GM19468 (cell line): ENCODE results near the gene MRPS10.
"Not testable (repeated sequence)": the region's sequence is repeated elsewhere in the genome, so short reads cannot be mapped to it uniquely, and the experiment has no call there.

Experiments
- ATAC-seq: cut with Tn5 transposase; IDR thresholded peaks from one replicate; pipeline ENCODE4 v1.9.1; 2021; ENCODE audit warnings: mild to moderate bottlenecking, moderate library complexity, moderate number of reproducible peaks; ENCODE audit not compliant: unreplicated experiment; ENCODE audit errors: extremely low read depth

Gene MRPS10

GRCh38 chr6:42216495-42216894, 1.2 kb downstream of the MRPS10 start:
- not testable (repeated sequence) for ATAC-seq

- no peak for ATAC-seq
These were observed 5.2 kb downstream of the MRPS10 start for GRCh38 chr6:42212442-42212841.

GRCh38 chr6:42211726-42212125, 5.9 kb downstream of the MRPS10 start:
- no peak for ATAC-seq

GRCh38 chr6:42210551-42210950, 7.1 kb downstream of the MRPS10 start:
- ATAC-seq = no peak

- ATAC-seq = not testable (repeated sequence)
These were observed 10.1 kb downstream of the MRPS10 start for GRCh38 chr6:42207559-42207958.

- no peak for ATAC-seq
These were observed 12.8 kb downstream of the MRPS10 start for GRCh38 chr6:42204768-42205282.

- no peak for ATAC-seq
These were observed 14.5 kb downstream of the MRPS10 start for GRCh38 chr6:42203183-42203582.

GRCh38 chr6:42202131-42202915, 15.3 kb downstream of the MRPS10 start:
- ATAC-seq = not testable (repeated sequence)

GRCh38 chr6:42201382-42201781, 16.3 kb downstream of the MRPS10 start:
- no peak for ATAC-seq

- ATAC-seq = no peak
These were observed 17.6 kb downstream of the MRPS10 start for GRCh38 chr6:42200035-42200434.

GRCh38 chr6:42199106-42199981, 18.3 kb downstream of the MRPS10 start:
- no peak for ATAC-seq

- ATAC-seq = no peak
These were observed 19.9 kb downstream of the MRPS10 start for GRCh38 chr6:42197555-42198362.

GRCh38 chr6:42195415-42195814, 22.2 kb downstream of the MRPS10 start:
- no peak for ATAC-seq

- no peak for ATAC-seq
These were observed 23.6 kb downstream of the MRPS10 start for GRCh38 chr6:42194056-42194455.

- ATAC-seq = no peak
These were observed 24.2 kb downstream of the MRPS10 start for GRCh38 chr6:42193491-42193894.

- ATAC-seq = not testable (repeated sequence)
These were observed 25.3 kb downstream of the MRPS10 start for GRCh38 chr6:42192385-42192784.

GRCh38 chr6:42190554-42191183, 27.0 kb downstream of the MRPS10 start:
- no peak for ATAC-seq

GRCh38 chr6:42188406-42188805, 29.3 kb downstream of the MRPS10 start:
- ATAC-seq = no peak

- ATAC-seq = no peak
These were observed 32.1 kb downstream of the MRPS10 start for GRCh38 chr6:42185597-42185996.

- ATAC-seq = no peak
These were observed 33.2 kb downstream of the MRPS10 start for GRCh38 chr6:42184475-42184874.
